ENCODE measurements around the gene EEFSEC. TPM values are rescaled to one million over a fixed set of nuclear protein-coding genes. Genes with fewer than 3 reads are reported as not detected.

EEFSEC gene
- total RNA-seq, 6 donors from 2014 or later, result 14.9 to 38.8 (median 17.9) TPM

DNA sequence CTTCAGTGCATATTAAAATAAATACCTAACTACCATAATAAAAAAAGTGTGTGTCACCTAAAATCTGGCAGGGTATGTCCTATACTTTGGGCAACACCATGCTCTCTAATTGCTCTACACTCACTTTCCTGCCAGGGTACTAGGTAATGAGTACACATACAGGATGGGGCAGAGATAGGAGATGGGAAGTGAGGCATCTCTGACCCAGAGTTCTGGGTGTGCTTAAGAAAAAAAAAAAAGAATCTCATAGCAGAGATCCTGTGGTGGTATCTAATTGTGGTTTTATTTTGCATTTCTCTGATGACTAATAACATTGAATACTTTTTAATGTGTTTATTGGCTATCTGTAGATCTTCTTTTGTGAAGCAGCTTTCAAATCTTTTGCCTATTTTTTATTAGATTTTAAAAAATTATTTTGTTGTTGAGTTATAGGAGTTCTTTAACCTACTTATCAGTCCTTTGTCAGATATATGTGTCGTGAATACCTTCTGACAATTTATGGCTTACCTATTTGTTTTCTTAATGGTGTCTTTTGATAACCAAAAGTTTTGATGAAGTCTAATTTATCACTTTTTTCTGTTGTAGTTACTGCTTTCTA lies 48.0 kb downstream of the EEFSEC start:
- 95 to 97% methylated on average over 1 of the region's 1 CpG for WGBS, 2 donors

DNA sequence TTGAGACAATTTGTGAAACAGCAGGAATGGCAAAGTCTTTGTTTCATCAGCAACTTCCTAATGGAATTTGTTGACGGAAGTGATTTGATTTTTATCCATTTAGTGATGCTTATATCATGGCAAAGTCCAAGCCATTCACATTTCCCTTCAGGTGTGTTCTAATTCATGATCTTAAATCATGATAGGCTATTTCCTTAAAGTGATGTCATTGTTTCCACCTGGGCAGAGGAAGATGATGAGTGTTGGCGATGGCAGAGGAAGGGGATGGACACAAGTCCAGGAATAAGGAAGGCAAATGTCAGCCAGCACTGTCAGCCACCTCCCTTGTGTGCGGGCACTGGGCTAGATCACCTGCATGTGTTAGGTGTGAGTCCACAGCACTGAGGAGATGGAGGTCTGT lies 49.9 kb downstream of the EEFSEC start:
- Histone ChIP-seq H3K27me3 (no peaks in the 10 kb centered on the region), H3K4me1 (peaks cover 0 to 3% (median 0%) of the 10 kb centered on the region in 4 donors), H3K9me3 (no peaks in the 10 kb centered on the region), H3K27ac (no peak overlapping the region), H3K4me3 (no peak overlapping the region), H3K36me3 (no peaks in the 10 kb centered on the region)
- 92 to 95% methylated on average over 3 of the region's 3 CpGs for WGBS, 2 donors
- TF ChIP-seq POLR2AphosphoS5 (IDR thresholded peaks at IDR 0.05) (no peak), EP300 (IDR thresholded peaks at IDR 0.05) (no peak), POLR2A (IDR thresholded peaks at IDR 0.05) (no peak)
- TF ChIP-seq, protein P1, sequence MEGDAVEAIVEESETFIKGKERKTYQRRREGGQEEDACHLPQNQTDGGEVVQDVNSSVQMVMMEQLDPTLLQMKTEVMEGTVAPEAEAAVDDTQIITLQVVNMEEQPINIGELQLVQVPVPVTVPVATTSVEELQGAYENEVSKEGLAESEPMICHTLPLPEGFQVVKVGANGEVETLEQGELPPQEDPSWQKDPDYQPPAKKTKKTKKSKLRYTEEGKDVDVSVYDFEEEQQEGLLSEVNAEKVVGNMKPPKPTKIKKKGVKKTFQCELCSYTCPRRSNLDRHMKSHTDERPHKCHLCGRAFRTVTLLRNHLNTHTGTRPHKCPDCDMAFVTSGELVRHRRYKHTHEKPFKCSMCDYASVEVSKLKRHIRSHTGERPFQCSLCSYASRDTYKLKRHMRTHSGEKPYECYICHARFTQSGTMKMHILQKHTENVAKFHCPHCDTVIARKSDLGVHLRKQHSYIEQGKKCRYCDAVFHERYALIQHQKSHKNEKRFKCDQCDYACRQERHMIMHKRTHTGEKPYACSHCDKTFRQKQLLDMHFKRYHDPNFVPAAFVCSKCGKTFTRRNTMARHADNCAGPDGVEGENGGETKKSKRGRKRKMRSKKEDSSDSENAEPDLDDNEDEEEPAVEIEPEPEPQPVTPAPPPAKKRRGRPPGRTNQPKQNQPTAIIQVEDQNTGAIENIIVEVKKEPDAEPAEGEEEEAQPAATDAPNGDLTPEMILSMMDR (IDR thresholded peaks at IDR 0.05), result no peak
- no peak for DNase-seq
- ATAC-seq (ENCODE audit: low FRiP score in 2 of 2), result no peak

More for the DNA sequence above, 48.0 kb downstream of the EEFSEC start:
- no peak for TF ChIP-seq POLR2A (IDR thresholded peaks at IDR 0.05)
- no peak for TF ChIP-seq EP300 (IDR thresholded peaks at IDR 0.05)
- TF ChIP-seq, protein P1 (IDR thresholded peaks at IDR 0.05), result no peak
- TF ChIP-seq POLR2AphosphoS5 (IDR thresholded peaks at IDR 0.05), result no peak
- no peak for DNase-seq
- no peak overlapping the region for H3K27ac ChIP-seq
- H3K27me3 ChIP-seq, result no peaks in the 10 kb centered on the region
- H3K4me3 ChIP-seq, result no peak overlapping the region
- no peaks in the 10 kb centered on the region for H3K36me3 ChIP-seq
- no peak for ATAC-seq (ENCODE audit: low FRiP score in 2 of 2)
- H3K9me3 ChIP-seq, result no peaks in the 10 kb centered on the region
- peaks cover 0 to 3% (median 0%) of the 10 kb centered on the region in 4 donors for H3K4me1 ChIP-seq

DNA sequence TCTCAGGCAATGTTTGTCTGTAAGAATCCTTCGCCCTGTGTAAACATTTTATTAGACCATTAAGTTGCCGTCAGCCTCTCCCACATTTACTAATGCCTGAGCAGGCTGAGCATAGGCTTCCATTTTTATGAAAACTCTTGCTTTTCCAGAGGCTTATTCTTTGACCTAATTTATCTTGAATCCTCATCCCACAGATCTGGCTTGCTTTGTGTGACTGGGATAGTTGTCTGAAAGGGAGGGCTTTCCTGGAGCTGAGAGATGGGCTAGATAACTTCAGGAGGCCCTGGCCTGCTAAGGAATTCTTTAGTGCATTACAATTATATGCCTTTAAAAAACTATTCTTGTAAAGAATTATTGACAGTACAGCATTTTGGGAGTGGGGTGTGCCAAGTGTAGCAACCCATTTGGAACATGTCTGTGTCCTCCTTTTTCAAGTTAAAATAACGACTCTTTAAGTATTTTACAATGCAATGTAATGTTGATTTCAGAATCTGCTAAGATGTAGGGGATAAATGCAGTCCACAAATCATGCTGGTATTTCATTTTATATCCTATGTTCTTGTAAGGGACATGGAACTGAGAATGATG lies 52.4 kb downstream of the EEFSEC start:
- no peak for DNase-seq
- no peak for TF ChIP-seq EP300 (IDR thresholded peaks at IDR 0.05)
- TF ChIP-seq POLR2AphosphoS5 (IDR thresholded peaks at IDR 0.05), result no peak
- TF ChIP-seq, protein P1 (IDR thresholded peaks at IDR 0.05), result no peak
- TF ChIP-seq POLR2A (IDR thresholded peaks at IDR 0.05), result no peak
- WGBS, 2 donors, result 83 to 91% methylated on average over 3 of the region's 3 CpGs
- Histone ChIP-seq H3K27me3 (no peaks in the 10 kb centered on the region), H3K4me3 (no peak overlapping the region), H3K36me3 (no peaks in the 10 kb centered on the region), H3K27ac (no peak overlapping the region), H3K9me3 (no peaks in the 10 kb centered on the region), H3K4me1 (peaks cover 0 to 3% (median 0%) of the 10 kb centered on the region in 4 donors)
- ATAC-seq (ENCODE audit: low FRiP score in 2 of 2), result no peak

DNA sequence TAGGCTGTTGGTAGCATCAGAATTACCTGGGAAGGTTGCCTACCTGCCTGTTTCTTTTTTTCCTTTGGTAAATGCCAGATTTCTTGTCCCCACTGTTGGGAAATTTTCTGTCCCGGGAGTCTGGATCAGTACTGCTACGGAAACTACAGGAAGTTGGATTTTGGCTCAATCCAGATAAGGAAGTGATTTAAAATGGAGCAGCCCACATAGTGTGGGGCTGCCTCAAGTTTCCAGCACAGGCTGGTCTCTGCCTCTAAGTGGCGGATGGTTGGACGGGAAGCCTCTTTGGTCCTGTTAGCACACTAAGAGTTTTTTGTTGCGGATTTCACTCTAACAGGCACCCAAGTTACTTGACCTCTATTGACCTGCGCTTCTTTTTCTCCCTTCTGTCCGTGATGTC lies 54.7 kb downstream of the EEFSEC start:
- H3K4me1 ChIP-seq, result peaks cover 0 to 3% (median 0%) of the 10 kb centered on the region in 4 donors
- peak overlapping the region in 1 of 4 donors; percentile 2 for H3K27ac ChIP-seq
- no peak for TF ChIP-seq POLR2AphosphoS5 (IDR thresholded peaks at IDR 0.05)
- TF ChIP-seq EP300 (IDR thresholded peaks at IDR 0.05), result no peak
- TF ChIP-seq, protein P1 (IDR thresholded peaks at IDR 0.05), result no peak
- DNase-seq, result no peak
- no peak overlapping the region for H3K4me3 ChIP-seq
- 80 to 82% methylated on average over 7 of the region's 7 CpGs for WGBS, 2 donors
- H3K27me3 ChIP-seq, result no peaks in the 10 kb centered on the region
- H3K36me3 ChIP-seq, result no peaks in the 10 kb centered on the region
- no peak for ATAC-seq (ENCODE audit: low FRiP score in 2 of 2)
- no peaks in the 10 kb centered on the region for H3K9me3 ChIP-seq

DNA sequence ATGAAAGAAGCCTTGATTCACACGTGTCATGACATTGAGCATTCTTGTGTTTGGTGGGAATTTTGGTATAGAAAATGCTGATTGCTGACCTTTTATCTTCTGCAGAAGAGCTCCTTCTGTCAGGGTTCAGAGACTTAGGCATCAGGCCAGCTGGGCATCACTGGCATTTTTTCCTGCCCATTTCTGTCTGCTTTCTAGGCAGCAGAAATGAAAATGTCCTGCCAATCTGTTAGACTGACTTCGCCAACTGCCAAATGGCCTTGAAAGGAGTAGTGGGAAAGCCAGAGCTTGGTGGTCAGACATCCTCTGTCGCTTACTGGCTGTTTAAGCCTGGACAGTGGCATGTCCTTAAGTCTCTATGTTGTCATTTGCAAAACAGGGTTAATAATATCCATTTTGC lies 57.4 kb downstream of the EEFSEC start:
- no peaks in the 10 kb centered on the region for H3K36me3 ChIP-seq
- H3K27me3 ChIP-seq, result no peaks in the 10 kb centered on the region
- no peaks in the 10 kb centered on the region for H3K9me3 ChIP-seq
- TF ChIP-seq, protein P1 (IDR thresholded peaks at IDR 0.05), result no peak
- TF ChIP-seq POLR2A (IDR thresholded peaks at IDR 0.05), result no peak
- no peak overlapping the region for H3K4me3 ChIP-seq
- 88 to 93% methylated on average over 3 of the region's 3 CpGs for WGBS, 2 donors
- H3K27ac ChIP-seq, result no peak overlapping the region
- ATAC-seq (ENCODE audit: low FRiP score in 2 of 2) (no peak), DNase-seq (no peak)
- no peaks in the 10 kb centered on the region for H3K4me1 ChIP-seq
